ENCODE results near the gene STK4. TPM values are rescaled to one million over a fixed set of nuclear protein-coding genes. Genes with fewer than 3 reads are reported as not detected.

STK4 gene
- total RNA-seq, 1 donor, result 33.7 TPM

GRCh38 chr20:45117581-45117980 is 151.3 kb downstream of the STK4 start:
- Histone ChIP-seq H4K20me1 (ENCODE audit: insufficient read depth, low read length) (no peaks in the 10 kb centered on the region), H3K9me3 (ENCODE audit: low read depth, low read length) (no peaks in the 10 kb centered on the region), H3K4me1 (ENCODE audit: insufficient read depth, low read length) (no peaks in the 10 kb centered on the region), H3K4me3 (ENCODE audit: insufficient read depth, low read length) (no peak overlapping the region), H3K27me3 (ENCODE audit: insufficient read depth, low read length) (peaks cover 26% of the 10 kb centered on the region), H3K4me2 (ENCODE audit: insufficient read depth, low read length) (no peak overlapping the region), H3K27ac (ENCODE audit: low read depth, low read length) (no peak overlapping the region), H3K36me3 (ENCODE audit: insufficient read depth, low read length) (no peaks in the 10 kb centered on the region), H2AFZ (ENCODE audit: low read length) (no peak overlapping the region), H3K79me2 (ENCODE audit: insufficient read depth, low read length) (no peaks in the 10 kb centered on the region)
- no peak for TF ChIP-seq CTCF (IDR thresholded peaks at IDR 0.05; ENCODE audit: extremely low read depth, low read depth, low read length)
- no peak for DNase-seq (ENCODE audit: insufficient read length, low spot score, missing footprints)

DNA sequence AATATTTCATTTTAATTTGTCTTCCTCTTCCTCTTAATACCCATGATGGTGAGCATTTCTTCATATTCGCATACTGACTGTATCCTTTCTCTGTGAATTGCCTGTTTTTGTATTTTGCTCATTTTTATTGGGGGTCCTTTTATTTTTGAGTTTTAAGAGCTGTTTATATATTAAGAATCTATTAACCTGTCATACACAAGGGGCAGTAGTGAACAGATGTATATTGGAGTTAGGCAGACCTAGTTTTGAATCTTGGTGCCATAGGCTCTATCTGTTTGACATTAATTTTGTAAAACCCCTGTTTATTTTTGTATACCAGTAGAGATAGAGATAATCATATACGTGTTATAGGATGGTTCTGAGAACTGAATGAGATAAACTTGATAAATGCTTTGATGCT is 151.7 kb downstream of the STK4 start:
- no peak overlapping the region for H3K27ac ChIP-seq (ENCODE audit: low read depth, low read length)
- H3K9me3 ChIP-seq (ENCODE audit: low read depth, low read length), result no peaks in the 10 kb centered on the region
- H3K36me3 ChIP-seq (ENCODE audit: insufficient read depth, low read length), result no peaks in the 10 kb centered on the region
- H3K4me1 ChIP-seq (ENCODE audit: insufficient read depth, low read length), result no peaks in the 10 kb centered on the region
- no peak overlapping the region for H3K4me2 ChIP-seq (ENCODE audit: insufficient read depth, low read length)
- H3K4me3 ChIP-seq (ENCODE audit: insufficient read depth, low read length), result no peak overlapping the region
- no peak overlapping the region for H2AFZ ChIP-seq (ENCODE audit: low read length)
- peaks cover 26% of the 10 kb centered on the region for H3K27me3 ChIP-seq (ENCODE audit: insufficient read depth, low read length)
- H3K79me2 ChIP-seq (ENCODE audit: insufficient read depth, low read length), result no peaks in the 10 kb centered on the region
- DNase-seq (ENCODE audit: insufficient read length, low spot score, missing footprints), result no peak
- peak; percentile 19 for TF ChIP-seq CTCF (IDR thresholded peaks at IDR 0.05; ENCODE audit: extremely low read depth, low read depth, low read length)
- no peaks in the 10 kb centered on the region for H4K20me1 ChIP-seq (ENCODE audit: insufficient read depth, low read length)

DNA sequence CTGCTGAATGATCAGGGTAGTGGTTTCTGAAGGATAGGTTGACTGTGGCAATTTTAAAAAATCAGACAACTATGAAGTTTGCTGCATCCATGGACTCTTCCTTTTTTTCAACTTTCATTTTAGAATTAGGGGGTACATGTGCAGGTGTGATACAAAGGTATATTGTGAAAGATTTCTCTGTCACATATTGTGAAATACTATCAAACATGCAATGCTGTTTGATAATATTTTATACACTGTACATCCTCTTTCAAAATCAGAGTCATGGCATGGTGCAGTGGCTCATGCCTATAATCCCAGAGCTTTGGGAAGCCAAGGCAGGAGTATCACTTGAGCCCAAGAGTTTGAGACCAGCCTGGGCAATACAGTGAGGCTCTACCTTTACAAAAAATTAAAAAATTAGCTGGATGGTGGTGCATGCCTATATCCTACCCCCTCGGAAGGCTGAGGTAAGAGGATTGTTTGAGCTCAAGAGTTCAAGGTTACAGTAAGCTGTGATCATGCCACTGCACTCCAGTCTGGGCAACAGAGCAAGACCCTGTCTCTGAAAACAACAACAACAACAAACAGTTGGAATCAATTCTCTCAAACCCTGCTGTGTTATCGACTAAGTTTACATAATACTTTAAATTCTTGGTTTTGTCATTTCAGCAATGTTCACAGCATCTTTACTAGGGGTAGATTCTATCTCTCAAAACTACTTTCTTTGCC is 153.4 kb downstream of the STK4 start:
- H4K20me1 ChIP-seq (ENCODE audit: insufficient read depth, low read length), result no peaks in the 10 kb centered on the region
- DNase-seq (ENCODE audit: insufficient read length, low spot score, missing footprints), result no peak
- no peak overlapping the region for H3K27ac ChIP-seq (ENCODE audit: low read depth, low read length)
- H2AFZ ChIP-seq (ENCODE audit: low read length), result no peak overlapping the region
- no peak for TF ChIP-seq CTCF (IDR thresholded peaks at IDR 0.05; ENCODE audit: extremely low read depth, low read depth, low read length)
- H3K79me2 ChIP-seq (ENCODE audit: insufficient read depth, low read length), result no peaks in the 10 kb centered on the region
- H3K27me3 ChIP-seq (ENCODE audit: insufficient read depth, low read length), result peaks cover 41% of the 10 kb centered on the region
- H3K36me3 ChIP-seq (ENCODE audit: insufficient read depth, low read length), result no peaks in the 10 kb centered on the region
- H3K4me1 ChIP-seq (ENCODE audit: insufficient read depth, low read length), result no peaks in the 10 kb centered on the region
- H3K4me3 ChIP-seq (ENCODE audit: insufficient read depth, low read length), result no peak overlapping the region
- no peaks in the 10 kb centered on the region for H3K9me3 ChIP-seq (ENCODE audit: low read depth, low read length)
- H3K4me2 ChIP-seq (ENCODE audit: insufficient read depth, low read length), result no peak overlapping the region

DNA sequence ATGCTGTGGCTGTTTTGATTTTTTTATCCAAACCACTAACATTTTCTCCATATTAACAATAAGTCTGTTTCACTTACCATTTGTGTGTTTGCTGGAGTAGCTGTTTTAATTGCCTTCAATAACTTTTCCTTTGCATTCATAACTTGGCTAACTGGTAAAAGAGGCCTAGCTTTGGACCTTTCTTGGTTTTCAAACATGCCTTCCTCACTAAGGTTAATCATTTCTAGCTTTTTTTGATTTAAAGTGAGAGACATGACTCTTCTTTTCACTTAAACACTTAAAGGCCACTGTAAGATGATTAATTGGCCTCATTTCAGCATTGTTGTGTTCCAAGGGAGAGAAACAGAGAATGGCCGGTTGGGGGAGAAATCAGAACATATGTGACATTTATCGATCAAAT is 155.1 kb downstream of the STK4 start:
- Histone ChIP-seq H3K27me3 (ENCODE audit: insufficient read depth, low read length) (peaks cover 31% of the 10 kb centered on the region), H3K27ac (ENCODE audit: low read depth, low read length) (no peak overlapping the region), H2AFZ (ENCODE audit: low read length) (no peak overlapping the region), H3K4me1 (ENCODE audit: insufficient read depth, low read length) (no peaks in the 10 kb centered on the region), H3K4me3 (ENCODE audit: insufficient read depth, low read length) (no peak overlapping the region), H4K20me1 (ENCODE audit: insufficient read depth, low read length) (no peaks in the 10 kb centered on the region), H3K36me3 (ENCODE audit: insufficient read depth, low read length) (no peaks in the 10 kb centered on the region), H3K79me2 (ENCODE audit: insufficient read depth, low read length) (no peaks in the 10 kb centered on the region), H3K9me3 (ENCODE audit: low read depth, low read length) (no peaks in the 10 kb centered on the region), H3K4me2 (ENCODE audit: insufficient read depth, low read length) (no peak overlapping the region)
- TF ChIP-seq CTCF (IDR thresholded peaks at IDR 0.05; ENCODE audit: extremely low read depth, low read depth, low read length), result no peak
- no peak for DNase-seq (ENCODE audit: insufficient read length, low spot score, missing footprints)
